Cardiac muscle cell (in vitro differentiated cells and primary cell): ENCODE data around the gene MPZ. TPM values are rescaled to one million over a fixed set of nuclear protein-coding genes. Genes with fewer than 3 reads are reported as not detected.

Experiments
- DNase-seq, 2 donors: peaks; one replicate each; pipeline versions ENCODE4 v3.0.0 to v3.0.0-alpha.2; 2010 to 2017; ENCODE audit warnings: low read depth in 1 of 2, low spot score in 1 of 2
- H3K27ac ChIP-seq: fragments of 200-600 bp; sonication (generic); 2 replicates; pipeline ENCODE4 v1.5.1; 2016
- H3K27me3 ChIP-seq: fragments of 200-600 bp; sonication (generic); 2 replicates; pipeline ENCODE4 v1.6.0; 2016; ENCODE audit warnings: control low read depth
- H3K36me3 ChIP-seq: fragments of 200-600 bp; sonication (generic); 2 replicates; pipeline ENCODE4 v1.5.1; 2016; ENCODE audit warnings: control low read depth
- H3K4me1 ChIP-seq: fragments of 200-600 bp; sonication (generic); 2 replicates; pipeline ENCODE4 v1.8.1; 2017; ENCODE audit warnings: low read depth, mild to moderate bottlenecking, mixed run types
- H3K4me3 ChIP-seq: fragments of 200-600 bp; sonication (generic); 2 replicates; pipeline ENCODE4 v1.5.1; 2016; ENCODE audit warnings: mild to moderate bottlenecking
- H3K9me3 ChIP-seq: fragments of 200-600 bp; sonication (generic); 2 replicates; pipeline ENCODE4 v1.5.1; 2017; ENCODE audit warnings: low read depth, mild to moderate bottlenecking, control low read depth
- CTCF ChIP-seq: IDR thresholded peaks from 2 replicates; pipeline ENCODE4 v1.5.1; 2012; ENCODE audit warnings: low read depth, mild to moderate bottlenecking, low read length
- polyA plus RNA-seq: library from polyadenylated mRNA; unstranded; fragments of >200 nt; fragmentation: Nextera tagmentation; extraction: Ambion mirVana; gene quantifications from 2 replicates; pipeline ENCODE4 v1.2.1, GENCODE V29; 2016
- total RNA-seq: library from RNA; depleted of rRNA; stranded (reverse); fragments of >200 nt; gene quantifications from 2 replicates; pipeline ENCODE4 v1.2.3, GENCODE V29; 2016

Gene MPZ
- total and polyA plus RNA-seq, 2 experiments from 2014 or later = 0.48 to 0.77 TPM

GRCh38 chr1:161297415-161297814 is 12.4 kb downstream of the MPZ start:
- DNase-seq = no peak
- no peaks in the 10 kb centered on the region for H3K4me1 ChIP-seq
- TF ChIP-seq CTCF = no peak
- no peak overlapping the region for H3K4me3 ChIP-seq
- no peaks in the 10 kb centered on the region for H3K9me3 ChIP-seq
- no peaks in the 10 kb centered on the region for H3K36me3 ChIP-seq
- no peak overlapping the region for H3K27ac ChIP-seq
- no peaks in the 10 kb centered on the region for H3K27me3 ChIP-seq

- H3K9me3 ChIP-seq = no peaks in the 10 kb centered on the region
- no peaks in the 10 kb centered on the region for H3K4me1 ChIP-seq
- no peak for DNase-seq
- no peak for TF ChIP-seq CTCF
- no peak overlapping the region for H3K27ac ChIP-seq
- no peak overlapping the region for H3K4me3 ChIP-seq
- no peaks in the 10 kb centered on the region for H3K36me3 ChIP-seq
- H3K27me3 ChIP-seq = peaks cover 4% of the 10 kb centered on the region
Measured at GRCh38 chr1:161290779-161291178, 19.0 kb downstream of the MPZ start.

- no peak for DNase-seq
- Histone ChIP-seq H3K36me3 (no peaks in the 10 kb centered on the region), H3K4me1 (no peaks in the 10 kb centered on the region), H3K4me3 (no peak overlapping the region), H3K9me3 (no peaks in the 10 kb centered on the region), H3K27ac (no peak overlapping the region), H3K27me3 (peaks cover 4% of the 10 kb centered on the region)
- TF ChIP-seq CTCF = no peak
Measured at GRCh38 chr1:161287482-161288054, 22.2 kb downstream of the MPZ start.

GRCh38 chr1:161285521-161285920 is 24.2 kb downstream of the MPZ start:
- DNase-seq = no peak

GRCh38 chr1:161285113-161285512 is 24.7 kb downstream of the MPZ start:
- Histone ChIP-seq H3K9me3 (no peaks in the 10 kb centered on the region), H3K4me3 (no peak overlapping the region), H3K27ac (no peak overlapping the region), H3K36me3 (no peaks in the 10 kb centered on the region), H3K27me3 (peaks cover 4% of the 10 kb centered on the region), H3K4me1 (no peaks in the 10 kb centered on the region)
- no peak for DNase-seq
- no peak for TF ChIP-seq CTCF

More at GRCh38 chr1:161285521-161285920, 24.2 kb downstream of the MPZ start:
- Histone ChIP-seq H3K4me1 (no peaks in the 10 kb centered on the region), H3K36me3 (no peaks in the 10 kb centered on the region), H3K27ac (no peak overlapping the region), H3K4me3 (no peak overlapping the region), H3K9me3 (no peaks in the 10 kb centered on the region), H3K27me3 (peaks cover 4% of the 10 kb centered on the region)
- TF ChIP-seq CTCF = no peak
